ENCODE results near the gene SPATA13.

The SPATA13 gene

GRCh38 chr13:24141333-24141910, 19.1 kb upstream of the SPATA13 start:
- no peak for DNase-seq (ENCODE audit: low read depth in 2 of 2)

GRCh38 chr13:24142453-24142852, 18.1 kb upstream of the SPATA13 start:
- DNase-seq (ENCODE audit: low read depth in 2 of 2), result no peak

- no peak for DNase-seq (ENCODE audit: low read depth in 2 of 2)
These were observed 17.6 kb upstream of the SPATA13 start for GRCh38 chr13:24142886-24143285.

- DNase-seq (ENCODE audit: low read depth in 2 of 2), result no peak
These were observed 15.3 kb upstream of the SPATA13 start for GRCh38 chr13:24145240-24145639.

GRCh38 chr13:24145674-24146073, 14.8 kb upstream of the SPATA13 start:
- DNase-seq (ENCODE audit: low read depth in 2 of 2), result no peak

- DNase-seq (ENCODE audit: low read depth in 2 of 2), result no peak
These were observed 13.5 kb upstream of the SPATA13 start for GRCh38 chr13:24146961-24147569.

- no peak for DNase-seq (ENCODE audit: low read depth in 2 of 2)
These were observed 13.0 kb upstream of the SPATA13 start for GRCh38 chr13:24147570-24147963.

GRCh38 chr13:24148414-24149235, 11.9 kb upstream of the SPATA13 start:
- no peak for DNase-seq (ENCODE audit: low read depth in 2 of 2)

- no peak for DNase-seq (ENCODE audit: low read depth in 2 of 2)
These were observed 11.1 kb upstream of the SPATA13 start for GRCh38 chr13:24149246-24150032.

- DNase-seq (ENCODE audit: low read depth in 2 of 2), result no peak
These were observed 9.9 kb upstream of the SPATA13 start for GRCh38 chr13:24150572-24150971.

- no peak for DNase-seq (ENCODE audit: low read depth in 2 of 2)
These were observed 8.7 kb upstream of the SPATA13 start for GRCh38 chr13:24151864-24152263.

GRCh38 chr13:24152292-24153214, 8.0 kb upstream of the SPATA13 start:
- no peak for DNase-seq (ENCODE audit: low read depth in 2 of 2)

- no peak for DNase-seq (ENCODE audit: low read depth in 2 of 2)
These were observed 7.2 kb upstream of the SPATA13 start for GRCh38 chr13:24153347-24153746.

- no peak for DNase-seq (ENCODE audit: low read depth in 2 of 2)
These were observed 6.4 kb upstream of the SPATA13 start for GRCh38 chr13:24153979-24154701.

GRCh38 chr13:24159357-24159756, 1.2 kb upstream of the SPATA13 start:
- DNase-seq (ENCODE audit: low read depth in 2 of 2), result no peak

- peak; percentile 23 to 30 for DNase-seq (ENCODE audit: low read depth in 2 of 2)
These were observed 673 bp downstream of the SPATA13 start for GRCh38 chr13:24161010-24161775.

GRCh38 chr13:24161980-24162525, 1.5 kb downstream of the SPATA13 start:
- DNase-seq (ENCODE audit: low read depth in 2 of 2), result no peak

GRCh38 chr13:24162604-24163003, 2.1 kb downstream of the SPATA13 start:
- no peak for DNase-seq (ENCODE audit: low read depth in 2 of 2)

- no peak for DNase-seq (ENCODE audit: low read depth in 2 of 2)
These were observed 5.2 kb downstream of the SPATA13 start for GRCh38 chr13:24165746-24166145.
